Activated naive CD8-positive, alpha-beta T cell treated with anti-CD3 and anti-CD28 coated beads, Interleukin-2, amount 50 U/mL, for 24 hours (primary cell): ENCODE measurements around the gene FAM184A.
A peak's percentile ranks its signal among the peaks of the same experiment; 100 is the strongest.

Experiments
- ATAC-seq: fragments of 150-1000 bp; cut with Tn5 transposase; one replicate; pipeline ENCODE4 v1.10.0; 2021
- DNase-seq: peaks from one replicate; pipeline ENCODE4 v3.0.0; 2021
- H3K27ac Mint-ChIP-seq: one replicate; pipeline ENCODE4 v1.8.0; 2021; ENCODE audit warnings: mild to moderate bottlenecking, mixed read lengths
- H3K27me3 Mint-ChIP-seq: one replicate; pipeline ENCODE4 v1.8.0; 2021; ENCODE audit warnings: mixed read lengths
- H3K36me3 Mint-ChIP-seq: one replicate; pipeline ENCODE4 v1.8.0; 2021; ENCODE audit warnings: low read depth, mixed read lengths
- H3K4me1 Mint-ChIP-seq: one replicate; pipeline ENCODE4 v1.8.0; 2021; ENCODE audit warnings: mixed read lengths
- H3K4me3 Mint-ChIP-seq: one replicate; pipeline ENCODE4 v1.8.0; 2021; ENCODE audit warnings: mild to moderate bottlenecking, moderate library complexity, mixed read lengths
- H3K9me3 Mint-ChIP-seq: one replicate; pipeline ENCODE4 v1.8.0; 2021; ENCODE audit warnings: mixed read lengths

Gene FAM184A

GRCh38 chr6:119076576-119077390 lies 1.7 kb downstream of the FAM184A start:
- H3K27me3 Mint-ChIP-seq: peaks cover 9% of the 10 kb centered on the region
- H3K9me3 Mint-ChIP-seq: no peaks in the 10 kb centered on the region
- ATAC-seq (peak; percentile 11), DNase-seq (no peak)
- H3K36me3 Mint-ChIP-seq: no peaks in the 10 kb centered on the region
- peaks cover 37% of the 10 kb centered on the region for H3K4me1 Mint-ChIP-seq
- peak overlapping the region; percentile 29 for H3K27ac Mint-ChIP-seq
- peak overlapping the region; percentile 77 for H3K4me3 Mint-ChIP-seq

- H3K36me3 Mint-ChIP-seq: no peaks in the 10 kb centered on the region
- H3K4me3 Mint-ChIP-seq: peak overlapping the region; percentile 77
- peak; percentile 67 for ATAC-seq
- no peaks in the 10 kb centered on the region for H3K9me3 Mint-ChIP-seq
- H3K27me3 Mint-ChIP-seq: peaks cover 9% of the 10 kb centered on the region
- peaks cover 37% of the 10 kb centered on the region for H3K4me1 Mint-ChIP-seq
- no peak for DNase-seq
- H3K27ac Mint-ChIP-seq: peak overlapping the region; percentile 29
These were observed 2.3 kb downstream of the FAM184A start for GRCh38 chr6:119076173-119076572.

- Mint-ChIP-seq H3K4me3 (no peak overlapping the region), H3K27ac (no peak overlapping the region), H3K27me3 (peaks cover 9% of the 10 kb centered on the region), H3K9me3 (no peaks in the 10 kb centered on the region), H3K4me1 (peaks cover 37% of the 10 kb centered on the region), H3K36me3 (no peaks in the 10 kb centered on the region)
- no peak for ATAC-seq
- no peak for DNase-seq
These were observed 3.1 kb downstream of the FAM184A start for GRCh38 chr6:119075200-119075981.

GRCh38 chr6:119073307-119074051 lies 5.0 kb downstream of the FAM184A start:
- peaks cover 2% of the 10 kb centered on the region for H3K27me3 Mint-ChIP-seq
- H3K9me3 Mint-ChIP-seq: no peaks in the 10 kb centered on the region
- DNase-seq (no peak), ATAC-seq (no peak)
- H3K27ac Mint-ChIP-seq: no peak overlapping the region
- H3K36me3 Mint-ChIP-seq: no peaks in the 10 kb centered on the region
- H3K4me3 Mint-ChIP-seq: no peak overlapping the region
- H3K4me1 Mint-ChIP-seq: peaks cover 28% of the 10 kb centered on the region

- Mint-ChIP-seq H3K9me3 (no peaks in the 10 kb centered on the region), H3K27ac (no peak overlapping the region), H3K36me3 (no peaks in the 10 kb centered on the region), H3K4me1 (peaks cover 16% of the 10 kb centered on the region), H3K4me3 (no peak overlapping the region), H3K27me3 (no peaks in the 10 kb centered on the region)
- ATAC-seq (no peak), DNase-seq (no peak)
These were observed 6.9 kb downstream of the FAM184A start for GRCh38 chr6:119071576-119071975.

GRCh38 chr6:119067091-119067490 lies 11.4 kb downstream of the FAM184A start:
- no peaks in the 10 kb centered on the region for H3K27me3 Mint-ChIP-seq
- H3K27ac Mint-ChIP-seq: no peak overlapping the region
- H3K36me3 Mint-ChIP-seq: no peaks in the 10 kb centered on the region
- DNase-seq: no peak
- no peaks in the 10 kb centered on the region for H3K4me1 Mint-ChIP-seq
- no peak overlapping the region for H3K4me3 Mint-ChIP-seq
- ATAC-seq: no peak
- no peaks in the 10 kb centered on the region for H3K9me3 Mint-ChIP-seq

- H3K9me3 Mint-ChIP-seq: no peaks in the 10 kb centered on the region
- H3K4me1 Mint-ChIP-seq: no peaks in the 10 kb centered on the region
- DNase-seq (no peak), ATAC-seq (no peak)
- no peak overlapping the region for H3K4me3 Mint-ChIP-seq
- H3K27me3 Mint-ChIP-seq: no peaks in the 10 kb centered on the region
- H3K36me3 Mint-ChIP-seq: no peaks in the 10 kb centered on the region
- no peak overlapping the region for H3K27ac Mint-ChIP-seq
These were observed 11.9 kb downstream of the FAM184A start for GRCh38 chr6:119066517-119066916.

- Mint-ChIP-seq H3K4me1 (no peaks in the 10 kb centered on the region), H3K9me3 (no peaks in the 10 kb centered on the region)
- no peak for ATAC-seq
These were observed 12.5 kb downstream of the FAM184A start for GRCh38 chr6:119065955-119066354.

GRCh38 chr6:119065382-119065781 lies 13.1 kb downstream of the FAM184A start:
- ATAC-seq: no peak
- H3K27me3 Mint-ChIP-seq: no peaks in the 10 kb centered on the region
- no peak overlapping the region for H3K4me3 Mint-ChIP-seq
- no peaks in the 10 kb centered on the region for H3K9me3 Mint-ChIP-seq
- H3K27ac Mint-ChIP-seq: no peak overlapping the region
- DNase-seq: no peak
- H3K36me3 Mint-ChIP-seq: no peaks in the 10 kb centered on the region
- H3K4me1 Mint-ChIP-seq: no peaks in the 10 kb centered on the region

More at GRCh38 chr6:119065955-119066354, 12.5 kb downstream of the FAM184A start:
- H3K36me3 Mint-ChIP-seq: no peaks in the 10 kb centered on the region
- H3K4me3 Mint-ChIP-seq: no peak overlapping the region
- no peak for DNase-seq
- H3K27me3 Mint-ChIP-seq: no peaks in the 10 kb centered on the region
- H3K27ac Mint-ChIP-seq: no peak overlapping the region

GRCh38 chr6:119063491-119063890 lies 15.0 kb downstream of the FAM184A start:
- no peaks in the 10 kb centered on the region for H3K36me3 Mint-ChIP-seq
- peaks cover 3% of the 10 kb centered on the region for H3K4me1 Mint-ChIP-seq
- no peak for ATAC-seq
- no peak for DNase-seq
- no peak overlapping the region for H3K27ac Mint-ChIP-seq
- H3K4me3 Mint-ChIP-seq: no peak overlapping the region
- H3K9me3 Mint-ChIP-seq: no peaks in the 10 kb centered on the region
- H3K27me3 Mint-ChIP-seq: no peaks in the 10 kb centered on the region

GRCh38 chr6:119061215-119061614 lies 17.2 kb downstream of the FAM184A start:
- H3K27ac Mint-ChIP-seq: no peak overlapping the region
- H3K4me1 Mint-ChIP-seq: peaks cover 3% of the 10 kb centered on the region
- no peaks in the 10 kb centered on the region for H3K9me3 Mint-ChIP-seq
- H3K4me3 Mint-ChIP-seq: no peak overlapping the region
- no peak for DNase-seq
- no peak for ATAC-seq
- H3K27me3 Mint-ChIP-seq: no peaks in the 10 kb centered on the region
- H3K36me3 Mint-ChIP-seq: no peaks in the 10 kb centered on the region

- DNase-seq (no peak), ATAC-seq (no peak)
- H3K4me1 Mint-ChIP-seq: peaks cover 3% of the 10 kb centered on the region
- no peaks in the 10 kb centered on the region for H3K9me3 Mint-ChIP-seq
- H3K27me3 Mint-ChIP-seq: no peaks in the 10 kb centered on the region
- H3K36me3 Mint-ChIP-seq: no peaks in the 10 kb centered on the region
- H3K4me3 Mint-ChIP-seq: no peak overlapping the region
- no peak overlapping the region for H3K27ac Mint-ChIP-seq
These were observed 18.1 kb downstream of the FAM184A start for GRCh38 chr6:119060255-119060907.

- no peak for ATAC-seq
- H3K36me3 Mint-ChIP-seq: no peaks in the 10 kb centered on the region
- H3K27me3 Mint-ChIP-seq: no peaks in the 10 kb centered on the region
- H3K9me3 Mint-ChIP-seq: no peaks in the 10 kb centered on the region
- no peak for DNase-seq
- H3K4me1 Mint-ChIP-seq: peaks cover 11% of the 10 kb centered on the region
- H3K27ac Mint-ChIP-seq: no peak overlapping the region
- no peak overlapping the region for H3K4me3 Mint-ChIP-seq
These were observed 23.4 kb downstream of the FAM184A start for GRCh38 chr6:119055069-119055468.

GRCh38 chr6:119052987-119053386 lies 25.5 kb downstream of the FAM184A start:
- DNase-seq: no peak
- Mint-ChIP-seq H3K36me3 (no peaks in the 10 kb centered on the region), H3K27ac (no peak overlapping the region), H3K9me3 (no peaks in the 10 kb centered on the region), H3K4me3 (no peak overlapping the region), H3K4me1 (peaks cover 11% of the 10 kb centered on the region), H3K27me3 (no peaks in the 10 kb centered on the region)
- ATAC-seq: no peak
